CD4-positive, alpha-beta T cell treated with Interleukin-6 for 4 hours (primary cell): ENCODE results near the gene STAM2.

Experiments used
- DNase-seq: peaks from one replicate; pipeline ENCODE4 v3.0.0-alpha.2; 2020; ENCODE audit warnings: mixed read lengths

Gene STAM2

GRCh38 chr2:152067823-152068222, 107.7 kb downstream of the STAM2 start:
- DNase-seq, result no peak
